ENCODE results near the gene ITGB4. TPM values are rescaled to one million over a fixed set of nuclear protein-coding genes. Genes with fewer than 3 reads are reported as not detected.

The ITGB4 gene
- total and polyA plus RNA-seq, 9 of the 15 experiments (the other 6 are each of a cell fraction or from before 2014, with no cell fraction given) = 0.05 to 2.8 (median 0.76) TPM; not detected in 3

DNA sequence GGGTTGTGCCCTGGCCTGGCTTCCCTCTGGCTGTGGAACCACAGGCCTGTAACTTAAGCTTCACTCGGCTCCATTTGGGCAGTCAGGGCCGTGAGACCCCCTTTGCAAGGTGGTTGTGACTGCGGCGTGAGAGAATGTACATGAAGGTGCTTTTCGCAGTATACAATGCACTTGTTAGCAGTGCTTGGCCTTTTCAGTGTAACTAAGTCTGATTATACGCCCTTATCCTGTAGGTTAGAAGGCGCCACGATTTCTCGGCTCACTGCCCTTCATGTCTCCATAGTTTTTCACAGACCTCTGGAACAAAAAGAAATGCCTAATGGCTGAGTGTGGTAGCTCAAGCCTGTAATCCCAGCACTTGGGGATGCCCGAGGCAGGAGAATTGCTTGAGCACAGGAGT lies 40.8 kb upstream of the ITGB4 start:
- H3K36me3 ChIP-seq (ENCODE audit: control insufficient read depth, insufficient read depth, low read length) = peaks cover 65% of the 10 kb centered on the region
- TF ChIP-seq HNRNPL (IDR thresholded peaks at IDR 0.05; ENCODE audit: low read depth, low read length) = no peak
- H3K27ac ChIP-seq (ENCODE audit: extremely low read depth, low read depth, low read length) = no peak overlapping the region
- ChIA-PET POLR2A (interaction anchor here (0.6 to 1.6 kb wide), 6 partner anchors 9 to 180 kb away, joined by 3 to 6 read pairs (median 3); no protein-coding TSS in a partner anchor), CTCF (ENCODE audit: low intra/inter-chr PET ratio) (no interaction called here)
- 93% methylated on average over 10 of the region's 10 CpGs for WGBS (ENCODE audit: insufficient coverage, low coverage, missing lambda C conversion rate)
- H3K9ac ChIP-seq (ENCODE audit: insufficient read depth in 1 of 2, low read depth in 2 of 2, low read length in 2 of 2) = no peak overlapping the region
- no peak for ATAC-seq
- intact Hi-C loops (cut with micrococcal nuclease) = no loop called here
- no peak for DNase-seq (ENCODE audit: extremely low read depth in 1 of 4, low spot score in 3 of 4)
- no peak overlapping the region for H3K4me3 ChIP-seq
- peaks cover 0 to 15% of the 10 kb centered on the region in 2 experiments; a peak in 2 of 5 replicates for H3K4me1 ChIP-seq (replicated peaks in 1 of 2; ENCODE audit: control insufficient read depth in 2 of 2, insufficient read depth in 2 of 2, low read length in 2 of 2)
- H3K79me2 ChIP-seq (ENCODE audit: control insufficient read depth, insufficient read depth, low read length) = peaks cover 56% of the 10 kb centered on the region
- FAIRE-seq = no peak
- H3K27me3 ChIP-seq (ENCODE audit: control insufficient read depth in 2 of 2, insufficient read depth in 2 of 2, low read length in 2 of 2) = no peaks in the 10 kb centered on the region
- H3K4me2 ChIP-seq (ENCODE audit: insufficient read depth, low read length) = no peak overlapping the region
- no peaks in the 10 kb centered on the region; the same call in 1 of the 2 replicates for H4K20me1 ChIP-seq (replicated peaks; ENCODE audit: control insufficient read depth, insufficient read depth, low read length)
- in situ Hi-C loops (cut with MboI) = no loop called here
- no peaks in the 10 kb centered on the region for H3K9me3 ChIP-seq (replicated peaks; ENCODE audit: control insufficient read depth, insufficient read depth, low read depth, low read length)
- H2AFZ ChIP-seq (ENCODE audit: low read depth, low read length) = no peak overlapping the region
- BruUV-seq (replicated peaks) = no TSS peak
- H3K9me1 ChIP-seq (ENCODE audit: control insufficient read depth, insufficient read depth, low read length) = peaks cover 5% of the 10 kb centered on the region

DNA sequence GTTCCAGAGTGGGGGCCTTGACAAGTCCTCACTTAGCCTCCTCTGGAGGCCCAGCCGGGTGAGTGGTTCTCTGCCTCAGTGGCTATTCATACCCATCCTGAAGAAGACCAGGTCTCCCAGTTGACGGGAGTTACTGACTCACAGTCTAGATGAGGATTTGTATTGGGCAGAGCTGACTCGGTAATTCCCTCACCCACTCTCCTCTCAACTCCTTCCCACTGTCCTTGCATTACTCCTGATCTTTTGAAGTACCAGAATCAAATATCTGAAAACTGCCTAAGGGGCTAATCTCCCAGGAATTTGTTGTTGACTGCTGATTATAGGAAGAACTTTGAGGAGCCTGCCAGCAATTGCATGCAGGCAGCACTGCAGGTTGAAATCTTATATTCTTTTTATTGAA lies 40.0 kb upstream of the ITGB4 start:
- H3K4me2 ChIP-seq (ENCODE audit: insufficient read depth, low read length) = no peak overlapping the region
- H3K27me3 ChIP-seq (ENCODE audit: control insufficient read depth in 2 of 2, insufficient read depth in 2 of 2, low read length in 2 of 2) = no peaks in the 10 kb centered on the region
- POLR2A ChIA-PET = interaction anchor here (1.0 to 1.6 kb wide), 2 partner anchors 11 to 61 kb away, joined by 3 read pairs; no protein-coding TSS in a partner anchor
- FAIRE-seq (no peak), ATAC-seq (no peak), DNase-seq (ENCODE audit: extremely low read depth in 1 of 4, low spot score in 3 of 4) (no peak)
- peaks cover 54% of the 10 kb centered on the region for H3K79me2 ChIP-seq (ENCODE audit: control insufficient read depth, insufficient read depth, low read length)
- H3K9ac ChIP-seq (ENCODE audit: insufficient read depth in 1 of 2, low read depth in 2 of 2, low read length in 2 of 2) = no peak overlapping the region; a peak in 1 of 4 replicates
- H3K4me3 ChIP-seq = no peak overlapping the region
- peaks cover 0 to 15% of the 10 kb centered on the region in 2 experiments; a peak in 2 of 5 replicates for H3K4me1 ChIP-seq (replicated peaks in 1 of 2; ENCODE audit: control insufficient read depth in 2 of 2, insufficient read depth in 2 of 2, low read length in 2 of 2)
- H4K20me1 ChIP-seq (replicated peaks; ENCODE audit: control insufficient read depth, insufficient read depth, low read length) = peaks cover 4% of the 10 kb centered on the region; the same call in 1 of the 2 replicates
- BruUV-seq (replicated peaks) = no TSS peak
- no peak overlapping the region for H2AFZ ChIP-seq (ENCODE audit: low read depth, low read length)
- CTCF ChIA-PET (ENCODE audit: low intra/inter-chr PET ratio) = no interaction called here
- H3K27ac ChIP-seq (ENCODE audit: extremely low read depth, low read depth, low read length) = no peak overlapping the region
- peaks cover 5% of the 10 kb centered on the region for H3K9me1 ChIP-seq (ENCODE audit: control insufficient read depth, insufficient read depth, low read length)
- H3K9me3 ChIP-seq (replicated peaks; ENCODE audit: control insufficient read depth, insufficient read depth, low read depth, low read length) = no peaks in the 10 kb centered on the region
- intact Hi-C loops (cut with micrococcal nuclease) (no loop called here), in situ Hi-C loops (cut with MboI) (no loop called here)
- WGBS (ENCODE audit: insufficient coverage, low coverage, missing lambda C conversion rate) = 74% methylated on average over 3 of the region's 3 CpGs
- H3K36me3 ChIP-seq (ENCODE audit: control insufficient read depth, insufficient read depth, low read length) = peaks cover 57% of the 10 kb centered on the region; the same call in 2 of the 3 replicates
- TF ChIP-seq COPS2 (conservative IDR thresholded peaks at IDR 0.05) = no peak
- no peak for TF ChIP-seq BRD9 (IDR thresholded peaks at IDR 0.05; ENCODE audit: low read depth, partially characterized antibody)
- TF ChIP-seq SAP30 (IDR thresholded peaks at IDR 0.05; ENCODE audit: borderline replicate concordance, insufficient read depth, low read depth, low read length, poor library complexity, severe bottlenecking) = no peak
- no peak for TF ChIP-seq AFF1 (IDR thresholded peaks at IDR 0.05; ENCODE audit: low read depth in 1 of 2, partially characterized antibody in 2 of 2)
- TF ChIP-seq ILF3 (IDR thresholded peaks at IDR 0.05; ENCODE audit: borderline replicate concordance) = no peak
- no peak for TF ChIP-seq FOXA3 (CRISPR knock-in tag; conservative IDR thresholded peaks at IDR 0.05 in 1 of 2, IDR thresholded peaks at IDR 0.05 in 1 of 2)
- TF ChIP-seq BHLHE40 (IDR thresholded peaks at IDR 0.05; ENCODE audit: low read length) = no peak
- TF ChIP-seq ZNF764 (CRISPR knock-in tag; IDR thresholded peaks at IDR 0.05; ENCODE audit: low read depth) = no peak
- TF ChIP-seq HNRNPL (IDR thresholded peaks at IDR 0.05; ENCODE audit: low read depth, low read length) = no peak
- TF ChIP-seq RFX1 (IDR thresholded peaks at IDR 0.05) = no peak

Data from K562 (cell line).